Uterus (tissue), 2 donors: ENCODE results near the gene KISS1R.

Source experiments
- CTCF ChIP-seq, 4 experiments: fragments of 200-600 bp in 2 of 4; fragments of 450-650 bp in 2 of 4; sonication (generic) in 2 of 4; IDR thresholded peaks; one replicate each; pipeline ENCODE4 v1.5.1; 2016 to 2019; ENCODE audit warnings: antibody characterized with exemption in 4 of 4, mild to moderate bottlenecking in 2 of 4, moderate library complexity in 1 of 4
- POLR2A ChIP-seq, 2 donors: fragments of 450-650 bp; IDR thresholded peaks; one replicate each; pipeline ENCODE4 v1.6.1; 2016; ENCODE audit warnings: antibody characterized with exemption in 2 of 2, mild to moderate bottlenecking in 1 of 2, moderate library complexity in 1 of 2

- TF ChIP-seq CTCF (IDR thresholded peaks at IDR 0.05) (no peak), POLR2A (IDR thresholded peaks at IDR 0.05) (no peak)
Measured at GRCh38 chr19:885536-886224, 31.5 kb upstream of the KISS1R start.
